GM12875 (cell line): ENCODE measurements around the gene KDM8.

Experiments used
- H3K4me3 ChIP-seq: one replicate; pipeline ENCODE4 v1.5.1; 2011; ENCODE audit warnings: low read depth, low read length, control low read depth
- CTCF ChIP-seq: IDR thresholded peaks from 2 replicates; pipeline ENCODE4 v1.5.1; 2011; ENCODE audit warnings: low read depth, mild to moderate bottlenecking, control low read depth, inconsistent platforms, low read length, moderate library complexity, borderline replicate concordance; ENCODE audit not compliant: insufficient read depth

The KDM8 gene

GRCh38 chr16:27238016-27238587 lies 34.8 kb downstream of the KDM8 start:
- no peak overlapping the region for H3K4me3 ChIP-seq
- TF ChIP-seq CTCF = 0 out of 2 replicates have a peak, but pooled peaks have one; percentile 0

- no peak for TF ChIP-seq CTCF
- H3K4me3 ChIP-seq = no peak overlapping the region
Observed at GRCh38 chr16:27238591-27238990, 35.3 kb downstream of the KDM8 start.

- no peak for TF ChIP-seq CTCF
- H3K4me3 ChIP-seq = no peak overlapping the region
Observed at GRCh38 chr16:27239026-27239425, 35.7 kb downstream of the KDM8 start.

GRCh38 chr16:27239906-27240655 lies 36.8 kb downstream of the KDM8 start:
- no peak for TF ChIP-seq CTCF

GRCh38 chr16:27240948-27241531 lies 37.7 kb downstream of the KDM8 start:
- TF ChIP-seq CTCF = no peak
- H3K4me3 ChIP-seq = no peak overlapping the region

More at GRCh38 chr16:27239906-27240655, 36.8 kb downstream of the KDM8 start:
- no peak overlapping the region for H3K4me3 ChIP-seq

GRCh38 chr16:27241658-27242057 lies 38.3 kb downstream of the KDM8 start:
- H3K4me3 ChIP-seq = no peak overlapping the region
- no peak for TF ChIP-seq CTCF
